ENCODE measurements around the gene IRF4. TPM values are rescaled to one million over a fixed set of nuclear protein-coding genes. Genes with fewer than 3 reads are reported as not detected.

The IRF4 gene
- total RNA-seq, 1 donor from 2014 or later: 0.11 TPM

GRCh38 chr6:364609-365540, 26.7 kb upstream of the IRF4 start:
- no peaks in the 10 kb centered on the region for H3K36me3 ChIP-seq
- Mint-ChIP-seq H3K4me1 (peaks cover 14% of the 10 kb centered on the region), H3K36me3 (no peaks in the 10 kb centered on the region)

GRCh38 chr6:365835-366234, 25.7 kb upstream of the IRF4 start:
- H3K79me2 ChIP-seq (ENCODE audit: low read depth): no peaks in the 10 kb centered on the region
- TF ChIP-seq EZH2phosphoT487 (IDR thresholded peaks at IDR 0.05) (no peak), EZH2 (IDR thresholded peaks at IDR 0.05) (no peak), CTCF (IDR thresholded peaks at IDR 0.05) (no peak)
- Mint-ChIP-seq H3K4me3 (no peak overlapping the region), H3K4me1 (peaks cover 14% of the 10 kb centered on the region), H3K36me3 (no peaks in the 10 kb centered on the region), H3K9me3 (peaks cover 77% of the 10 kb centered on the region), H3K27ac (no peak overlapping the region), H3K27me3 (ENCODE audit: insufficient read depth, low read depth) (peaks cover 2% of the 10 kb centered on the region)
- peaks cover 23% of the 10 kb centered on the region for H3K9me3 ChIP-seq (ENCODE audit: low read depth)
- H3F3A ChIP-seq (ENCODE audit: low read depth): peaks cover 4% of the 10 kb centered on the region
- H3K36me3 ChIP-seq: no peaks in the 10 kb centered on the region
- H3K4me2 ChIP-seq: no peak overlapping the region
- H3K27me3 ChIP-seq: no peaks in the 10 kb centered on the region
- no peak overlapping the region for H2AFZ ChIP-seq (replicated peaks)
- H3K9ac ChIP-seq: no peak overlapping the region
- peaks cover 5% of the 10 kb centered on the region for H3K4me1 ChIP-seq
- no peak for DNase-seq (ENCODE audit: low spot score)
- H3K27ac ChIP-seq: no peak overlapping the region
- no peak overlapping the region for H3K4me3 ChIP-seq
- no peaks in the 10 kb centered on the region for H4K20me1 ChIP-seq (ENCODE audit: low read depth)

More at GRCh38 chr6:364609-365540, 26.7 kb upstream of the IRF4 start:
- no peak overlapping the region for H3K4me3 Mint-ChIP-seq
- Histone ChIP-seq H3K4me3 (no peak overlapping the region), H3K79me2 (ENCODE audit: low read depth) (no peaks in the 10 kb centered on the region), H3K9ac (no peak overlapping the region), H3F3A (ENCODE audit: low read depth) (peaks cover 4% of the 10 kb centered on the region), H2AFZ (replicated peaks) (no peak overlapping the region), H3K4me2 (no peak overlapping the region), H4K20me1 (ENCODE audit: low read depth) (no peaks in the 10 kb centered on the region), H3K4me1 (peaks cover 5% of the 10 kb centered on the region), H3K27me3 (no peaks in the 10 kb centered on the region), H3K27ac (no peak overlapping the region), H3K9me3 (ENCODE audit: low read depth) (peaks cover 23% of the 10 kb centered on the region)
- TF ChIP-seq CTCF (IDR thresholded peaks at IDR 0.05) (no peak), EZH2phosphoT487 (IDR thresholded peaks at IDR 0.05) (no peak), EZH2 (IDR thresholded peaks at IDR 0.05) (no peak)
- peaks cover 76% of the 10 kb centered on the region for H3K9me3 Mint-ChIP-seq
- no peak overlapping the region for H3K27ac Mint-ChIP-seq
- no peaks in the 10 kb centered on the region for H3K27me3 Mint-ChIP-seq (ENCODE audit: insufficient read depth, low read depth)
- no peak for DNase-seq (ENCODE audit: low spot score)

DNA sequence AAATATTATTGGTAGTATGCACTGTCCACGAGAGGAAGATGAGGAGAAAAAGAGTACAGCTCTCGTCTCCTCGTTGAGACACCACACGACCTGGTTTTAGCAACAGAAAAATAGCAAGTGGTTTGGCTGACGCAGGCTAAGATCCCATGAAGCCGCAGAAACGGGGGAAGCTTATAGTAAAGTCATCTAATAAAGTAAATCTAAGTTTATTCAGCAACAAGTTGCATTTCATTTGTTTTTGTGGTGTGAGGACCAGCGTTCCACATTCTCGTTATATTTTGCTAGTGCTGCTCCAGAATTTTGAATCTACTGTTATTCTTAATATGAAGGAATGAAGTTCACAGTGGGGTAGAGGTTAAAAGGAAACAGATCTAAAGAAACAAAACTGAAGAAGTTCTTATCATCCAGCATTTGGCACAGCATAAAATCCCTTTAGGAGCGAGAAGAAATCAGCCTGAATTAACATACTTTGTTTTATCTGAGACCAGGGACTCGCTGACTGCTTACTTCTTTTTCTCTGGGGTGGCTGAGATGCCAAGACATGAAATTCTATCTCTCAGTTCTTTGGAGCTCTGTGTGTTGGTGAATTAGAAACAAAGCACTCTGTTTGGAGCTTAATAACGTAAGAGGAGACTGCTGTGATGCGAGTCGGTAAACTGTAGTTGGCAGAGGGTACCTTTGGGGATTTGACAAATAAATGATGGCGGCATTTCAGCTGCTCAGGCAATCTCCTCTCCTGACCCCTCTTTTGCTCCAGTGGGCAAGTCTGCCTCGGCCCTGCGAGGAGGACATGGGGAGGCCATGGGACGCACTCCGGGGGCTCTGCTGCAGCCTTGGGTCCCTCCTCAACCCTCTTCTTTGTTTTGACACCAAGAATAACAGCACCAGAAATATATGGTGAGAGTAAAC, 24.9 kb upstream of the IRF4 start:
- Histone ChIP-seq H3K27ac (no peak overlapping the region), H3K9ac (no peak overlapping the region), H3F3A (ENCODE audit: low read depth) (peaks cover 4% of the 10 kb centered on the region), H3K4me3 (no peak overlapping the region), H3K9me3 (ENCODE audit: low read depth) (peaks cover 22% of the 10 kb centered on the region), H3K36me3 (no peaks in the 10 kb centered on the region), H2AFZ (replicated peaks) (no peak overlapping the region), H3K79me2 (ENCODE audit: low read depth) (no peaks in the 10 kb centered on the region), H4K20me1 (ENCODE audit: low read depth) (no peaks in the 10 kb centered on the region), H3K27me3 (no peaks in the 10 kb centered on the region), H3K4me2 (no peak overlapping the region), H3K4me1 (peaks cover 5% of the 10 kb centered on the region)
- Mint-ChIP-seq H3K36me3 (no peaks in the 10 kb centered on the region), H3K27me3 (ENCODE audit: insufficient read depth, low read depth) (peaks cover 2% of the 10 kb centered on the region), H3K9me3 (peaks cover 73% of the 10 kb centered on the region), H3K4me3 (no peak overlapping the region), H3K27ac (no peak overlapping the region), H3K4me1 (peaks cover 14% of the 10 kb centered on the region)
- TF ChIP-seq EZH2phosphoT487 (IDR thresholded peaks at IDR 0.05): no peak
- no peak for TF ChIP-seq CTCF (IDR thresholded peaks at IDR 0.05)
- TF ChIP-seq EZH2 (IDR thresholded peaks at IDR 0.05): no peak
- no peak for DNase-seq (ENCODE audit: low spot score)
